ENCODE data around the gene TENT5C.

The TENT5C gene

DNA sequence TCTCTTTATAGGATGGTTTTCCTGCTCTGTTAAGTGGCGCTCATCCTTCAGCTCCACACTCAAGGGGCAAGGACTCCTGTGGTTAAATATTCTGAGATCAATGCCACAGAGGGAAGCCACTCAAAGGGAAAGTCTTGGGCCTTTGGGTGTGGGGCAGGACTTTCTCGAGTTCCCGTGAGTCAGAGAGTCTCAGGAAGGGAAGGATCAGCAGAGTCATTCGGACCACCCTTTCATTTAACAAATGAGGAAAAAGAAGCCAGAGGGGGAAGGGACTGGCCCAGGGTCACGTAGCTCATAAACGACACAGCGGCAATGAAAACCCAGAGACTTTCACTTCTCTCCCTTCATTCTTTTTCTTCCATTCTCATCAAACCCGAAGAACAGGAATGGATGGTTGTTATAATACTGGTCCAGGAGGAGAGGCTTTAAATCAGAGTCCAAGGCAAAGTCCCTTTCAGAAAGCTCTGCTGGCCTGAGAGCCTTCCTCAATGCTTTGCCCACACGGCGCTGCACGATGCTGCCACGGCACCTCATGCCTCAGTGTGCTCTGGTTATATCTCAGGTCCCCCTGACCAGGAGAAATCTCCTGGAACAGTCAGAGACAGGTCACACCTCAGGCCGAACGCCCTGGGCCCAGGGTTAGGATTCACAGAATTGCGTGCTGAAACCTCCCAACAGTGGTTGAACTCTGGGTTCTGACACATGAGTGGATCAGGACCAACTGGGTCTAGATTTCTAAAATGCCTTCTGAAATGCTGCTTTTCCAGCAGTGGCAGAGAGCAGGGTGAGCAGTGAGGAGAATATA, 65.3 kb downstream of the TENT5C start:
- TF ChIP-seq TCF4 (CRISPR knock-in tag; IDR thresholded peaks at IDR 0.05; ENCODE audit: borderline replicate concordance) = no peak
- no peak for ATAC-seq

GRCh38 chr1:117671781-117672501, 66.1 kb downstream of the TENT5C start:
- ATAC-seq = peak; percentile 43
- TF ChIP-seq ZC3H10 (CRISPR knock-in tag; IDR thresholded peaks at IDR 0.05) (no peak), CREB5 (CRISPR knock-in tag; IDR thresholded peaks at IDR 0.05; ENCODE audit: low read depth) (no peak), TOX (CRISPR knock-in tag; IDR thresholded peaks at IDR 0.05; ENCODE audit: borderline replicate concordance) (no peak), ZNF565 (CRISPR knock-in tag; conservative IDR thresholded peaks at IDR 0.05; ENCODE audit: low read depth) (no peak)

- no peak for ATAC-seq
- no peak for TF ChIP-seq SNAI2 (CRISPR knock-in tag; IDR thresholded peaks at IDR 0.05)
- TF ChIP-seq OSR1 (CRISPR knock-in tag; IDR thresholded peaks at IDR 0.05) = no peak
- no peak for TF ChIP-seq ISL1 (CRISPR knock-in tag; IDR thresholded peaks at IDR 0.05)
- TF ChIP-seq PPARA (CRISPR knock-in tag; IDR thresholded peaks at IDR 0.05; ENCODE audit: borderline replicate concordance) = no peak
Measured at GRCh38 chr1:117672756-117673155, 66.9 kb downstream of the TENT5C start.

GRCh38 chr1:117673405-117673804, 67.6 kb downstream of the TENT5C start:
- ATAC-seq = no peak
- TF ChIP-seq ISL1 (CRISPR knock-in tag; IDR thresholded peaks at IDR 0.05) (no peak), RARB (CRISPR knock-in tag; IDR thresholded peaks at IDR 0.05) (no peak), POU6F1 (CRISPR knock-in tag; IDR thresholded peaks at IDR 0.05; ENCODE audit: borderline replicate concordance, low read depth) (no peak), ZFP3 (CRISPR knock-in tag; IDR thresholded peaks at IDR 0.05) (no peak), ZC3H10 (CRISPR knock-in tag; IDR thresholded peaks at IDR 0.05) (no peak), ARNTL (CRISPR knock-in tag; IDR thresholded peaks at IDR 0.05; ENCODE audit: borderline replicate concordance, low read depth) (no peak), PPARA (CRISPR knock-in tag; IDR thresholded peaks at IDR 0.05; ENCODE audit: borderline replicate concordance) (no peak), ZNF565 (CRISPR knock-in tag; conservative IDR thresholded peaks at IDR 0.05; ENCODE audit: low read depth) (no peak), CSDC2 (CRISPR knock-in tag; IDR thresholded peaks at IDR 0.05) (no peak), TCF4 (CRISPR knock-in tag; IDR thresholded peaks at IDR 0.05; ENCODE audit: borderline replicate concordance) (no peak), TSHZ2 (CRISPR knock-in tag; IDR thresholded peaks at IDR 0.05) (no peak), GLIS3 (CRISPR knock-in tag; IDR thresholded peaks at IDR 0.05) (no peak), SNAI2 (CRISPR knock-in tag; IDR thresholded peaks at IDR 0.05) (no peak), ZNF70 (CRISPR knock-in tag; IDR thresholded peaks at IDR 0.05) (no peak)
- TF ChIP-seq, protein P1, sequence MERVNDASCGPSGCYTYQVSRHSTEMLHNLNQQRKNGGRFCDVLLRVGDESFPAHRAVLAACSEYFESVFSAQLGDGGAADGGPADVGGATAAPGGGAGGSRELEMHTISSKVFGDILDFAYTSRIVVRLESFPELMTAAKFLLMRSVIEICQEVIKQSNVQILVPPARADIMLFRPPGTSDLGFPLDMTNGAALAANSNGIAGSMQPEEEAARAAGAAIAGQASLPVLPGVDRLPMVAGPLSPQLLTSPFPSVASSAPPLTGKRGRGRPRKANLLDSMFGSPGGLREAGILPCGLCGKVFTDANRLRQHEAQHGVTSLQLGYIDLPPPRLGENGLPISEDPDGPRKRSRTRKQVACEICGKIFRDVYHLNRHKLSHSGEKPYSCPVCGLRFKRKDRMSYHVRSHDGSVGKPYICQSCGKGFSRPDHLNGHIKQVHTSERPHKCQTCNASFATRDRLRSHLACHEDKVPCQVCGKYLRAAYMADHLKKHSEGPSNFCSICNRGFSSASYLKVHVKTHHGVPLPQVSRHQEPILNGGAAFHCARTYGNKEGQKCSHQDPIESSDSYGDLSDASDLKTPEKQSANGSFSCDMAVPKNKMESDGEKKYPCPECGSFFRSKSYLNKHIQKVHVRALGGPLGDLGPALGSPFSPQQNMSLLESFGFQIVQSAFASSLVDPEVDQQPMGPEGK (CRISPR knock-in tag; IDR thresholded peaks at IDR 0.05; ENCODE audit: borderline replicate concordance) = no peak

All from SK-N-SH treated with all-trans-retinoic acid at 6 μM for 48 hours (cell line).